Liver (tissue), 9 donors: ENCODE data around the gene PUS1. TPM values are rescaled to one million over a fixed set of nuclear protein-coding genes. Genes with fewer than 3 reads are reported as not detected.

Source experiments
- DNase-seq: peaks from one replicate; pipeline ENCODE4 v3.0.0-alpha.2; 2017; ENCODE audit warnings: low spot score
- H3K27ac ChIP-seq, 2 donors: one replicate each; pipeline ENCODE4 v1.7.0; 2013; ENCODE audit warnings: inconsistent platforms in 2 of 2, low read length in 2 of 2, control low read depth in 1 of 2, low read depth in 1 of 2, mild to moderate bottlenecking in 1 of 2
- H3K27me3 ChIP-seq, 4 donors: one replicate each; pipeline versions ENCODE4 v1.6.1 to v1.7.0; 2013; ENCODE audit warnings: low read length in 3 of 4, inconsistent platforms in 1 of 4, mild to moderate bottlenecking in 1 of 4, moderate library complexity in 1 of 4; ENCODE audit not compliant: control insufficient read depth in 4 of 4, insufficient read depth in 4 of 4
- H3K36me3 ChIP-seq, 4 donors: one replicate each; pipeline versions ENCODE4 v1.6.1 to v1.7.0; 2013; ENCODE audit warnings: low read length in 3 of 4, mild to moderate bottlenecking in 3 of 4, low read depth in 1 of 4, moderate library complexity in 1 of 4; ENCODE audit not compliant: control insufficient read depth in 4 of 4, insufficient read depth in 3 of 4
- H3K4me1 ChIP-seq, 4 donors: one replicate each; pipeline versions ENCODE4 v1.6.1 to v1.7.0; 2013; ENCODE audit warnings: low read length in 3 of 4, mild to moderate bottlenecking in 3 of 4, moderate library complexity in 1 of 4; ENCODE audit not compliant: control insufficient read depth in 4 of 4, insufficient read depth in 4 of 4
- H3K4me3 ChIP-seq, 3 donors: one replicate each; pipeline versions ENCODE4 v1.6.1 to v1.7.0; 2013; ENCODE audit warnings: low read length in 3 of 3, control low read depth in 1 of 3, low read depth in 1 of 3, mild to moderate bottlenecking in 1 of 3
- H3K9ac ChIP-seq, 2 donors: one replicate each; pipeline ENCODE4 v1.7.0; 2013; ENCODE audit warnings: low read length in 2 of 2, mild to moderate bottlenecking in 2 of 2, moderate library complexity in 2 of 2, control low read depth in 1 of 2, low read depth in 1 of 2
- H3K9me3 ChIP-seq, 4 donors: one replicate each; pipeline versions ENCODE4 v1.6.1 to v1.7.0; 2013; ENCODE audit warnings: low read length in 3 of 4; ENCODE audit not compliant: control insufficient read depth in 4 of 4
- EGR1 ChIP-seq, 2 donors: IDR thresholded peaks; 2 replicates each; pipeline ENCODE4 v1.6.1; 2016 to 2018; ENCODE audit warnings: antibody characterized with exemption in 2 of 2, low read depth in 2 of 2
- FOXA1 ChIP-seq: IDR thresholded peaks from 2 replicates; pipeline ENCODE4 v1.6.1; 2016; ENCODE audit warnings: antibody characterized with exemption
- FOXA2 ChIP-seq: IDR thresholded peaks from 2 replicates; pipeline ENCODE4 v1.6.1; 2016; ENCODE audit warnings: antibody characterized with exemption
- GABPA ChIP-seq, 2 donors: IDR thresholded peaks in 1 of 2; conservative IDR thresholded peaks in 1 of 2; 2 replicates each; pipeline ENCODE4 v1.6.1; 2016; ENCODE audit warnings: antibody characterized with exemption in 2 of 2, mild to moderate bottlenecking in 1 of 2, moderate library complexity in 1 of 2
- HNF4A ChIP-seq, 2 donors: conservative IDR thresholded peaks; 2 replicates each; pipeline ENCODE4 v1.6.1; 2016; ENCODE audit warnings: antibody characterized with exemption in 2 of 2, mild to moderate bottlenecking in 2 of 2
- HNF4G ChIP-seq: IDR thresholded peaks from 2 replicates; pipeline ENCODE4 v1.6.1; 2016; ENCODE audit warnings: antibody characterized with exemption
- JUND ChIP-seq, 2 donors: IDR thresholded peaks; 2 replicates each; pipeline ENCODE4 v1.6.1; 2016; ENCODE audit warnings: antibody characterized with exemption in 2 of 2
- NR2F2 ChIP-seq: IDR thresholded peaks from 2 replicates; pipeline ENCODE4 v1.6.1; 2016; ENCODE audit warnings: antibody characterized with exemption
- RAD21 ChIP-seq, 2 donors: IDR thresholded peaks; 2 replicates each; pipeline ENCODE4 v1.6.1; 2016; ENCODE audit warnings: antibody characterized with exemption in 2 of 2, mild to moderate bottlenecking in 2 of 2
- RXRA ChIP-seq, 2 donors: IDR thresholded peaks; 2 replicates each; pipeline ENCODE4 v1.6.1; 2017 to 2018; ENCODE audit warnings: antibody characterized with exemption in 2 of 2, mild to moderate bottlenecking in 1 of 2
- SP1 ChIP-seq: IDR thresholded peaks from 2 replicates; pipeline ENCODE4 v1.6.1; 2018; ENCODE audit warnings: antibody characterized with exemption, mild to moderate bottlenecking
- TAF1 ChIP-seq: conservative IDR thresholded peaks from 2 replicates; pipeline ENCODE4 v1.6.1; 2016; ENCODE audit warnings: antibody characterized with exemption, mild to moderate bottlenecking
- YY1 ChIP-seq: IDR thresholded peaks from 2 replicates; pipeline ENCODE4 v1.6.1; 2016; ENCODE audit warnings: antibody characterized with exemption, mild to moderate bottlenecking
- WGBS: extraction: QIAGEN DNeasy Blood & Tissue Kit; methylation state at CpG from one replicate; pipeline ENCODE4 v1.1.7; 2013; 5-methylcytosine and 5-hydroxymethylcytosine counted together
- polyA plus RNA-seq, 2 donors: library from polyadenylated mRNA; stranded (reverse) in 1 of 2; unstranded in 1 of 2; fragments of 200-250 nt in 1 of 2; fragments of >200 nt in 1 of 2; fragmentation: Nextera tagmentation in 1 of 2; extraction: Ambion mirVana in 1 of 2; gene quantifications; one replicate each; pipeline versions ENCODE4 v1.2.1 to v1.2.3, GENCODE V29; 2013 to 2015
- total RNA-seq, 2 donors: library from RNA; depleted of rRNA; stranded (reverse); fragments of >200 nt; gene quantifications; one replicate each; pipeline ENCODE4 v1.2.3, GENCODE V29; 2014
- TF ChIP-seq, protein P1 (sequence below): IDR thresholded peaks from 2 replicates; pipeline ENCODE4 v1.6.1; 2016; ENCODE audit warnings: antibody characterized with exemption
- TF ChIP-seq, protein P2 (sequence below): fragments of 150-350 bp; IDR thresholded peaks from 2 replicates; pipeline ENCODE4 v1.5.1; 2017; ENCODE audit warnings: improper control_type of control experiment, low read depth, low read length; ENCODE audit not compliant: missing input control
- TF ChIP-seq, protein P3 (sequence below): IDR thresholded peaks from 2 replicates; pipeline ENCODE4 v1.6.1; 2016; ENCODE audit warnings: antibody characterized with exemption, mild to moderate bottlenecking
- TF ChIP-seq, protein P4 (sequence below): IDR thresholded peaks from 2 replicates; pipeline ENCODE4 v1.6.1; 2016; ENCODE audit warnings: antibody characterized with exemption
- TF ChIP-seq, protein P5 (sequence below): IDR thresholded peaks from 2 replicates; pipeline ENCODE4 v1.6.1; 2016; ENCODE audit warnings: antibody characterized with exemption
- donor health status: healthy.
- donor health status: healthy.
- donor health status: healthy.
- donor health status: healthy.
- donor health status: healthy.

The PUS1 gene
- total and polyA plus RNA-seq, 4 donors = 6.1 to 24.4 (median 10.7) TPM

DNA sequence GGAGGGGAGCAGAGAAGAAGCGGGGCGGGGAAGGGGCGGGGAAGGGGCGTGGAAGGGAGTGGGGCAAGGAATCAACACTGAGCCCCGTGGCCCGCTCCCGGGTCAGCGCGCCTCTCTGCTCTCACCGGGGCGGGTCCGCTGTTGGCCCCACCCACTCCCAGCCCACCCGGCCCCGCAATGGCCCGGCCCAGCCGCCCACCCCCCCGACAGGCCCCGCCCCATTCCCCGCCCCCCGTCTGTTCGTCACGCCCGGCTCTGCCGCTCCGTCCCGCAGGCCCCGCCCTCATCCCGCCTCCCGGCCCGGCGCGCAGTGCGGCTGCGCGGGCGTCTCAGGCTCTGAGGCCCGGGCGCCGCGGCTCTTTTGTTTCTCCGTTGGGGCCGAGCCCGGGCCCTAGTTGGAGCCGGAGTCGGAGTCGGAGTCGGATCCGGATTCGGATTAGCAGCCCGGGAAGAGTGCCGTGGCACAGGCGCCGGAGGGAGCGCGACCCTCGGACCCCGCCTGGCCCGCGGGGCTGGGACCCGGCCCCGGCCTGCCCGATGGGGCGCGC lies 34.7 kb upstream of the PUS1 start, which contains the start of gene ULK1:
Gene ULK1, plus strand, starts transcription at position 310 of the 548 bp plus-strand sequence. CDS start 380 bp downstream, outside the sequence.
- peak within 1 kb of the TSS; percentile 95 to 98 for H3K27ac ChIP-seq
- H3K9me3 ChIP-seq = no peaks in the 10 kb centered on the region
- peak; percentile 96 for DNase-seq
- H3K4me3 ChIP-seq = peak within 1 kb of the TSS; percentile 86 to 94 (median 87)
- H3K9ac ChIP-seq = peak within 1 kb of the TSS; percentile 86 to 100
- H3K27me3 ChIP-seq = no peaks in the 10 kb centered on the region
- TF ChIP-seq TAF1 (peak; percentile 47), FOXA2 (no peak), GABPA (IDR thresholded peaks at IDR 0.05 in 1 of 2, conservative IDR thresholded peaks at IDR 0.05 in 1 of 2) (no peak), HNF4A (conservative IDR thresholded peaks at IDR 0.05) (no peak), JUND (IDR thresholded peaks at IDR 0.05) (no peak), HNF4G (no peak), RXRA (IDR thresholded peaks at IDR 0.05) (no peak), RAD21 (IDR thresholded peaks at IDR 0.05) (no peak), NR2F2 (no peak), SP1 (peak; percentile 48), YY1 (no peak), EGR1 (IDR thresholded peaks at IDR 0.05; ENCODE audit: low read depth in 2 of 2) (no peak), FOXA1 (no peak)
- TF ChIP-seq, protein P1, sequence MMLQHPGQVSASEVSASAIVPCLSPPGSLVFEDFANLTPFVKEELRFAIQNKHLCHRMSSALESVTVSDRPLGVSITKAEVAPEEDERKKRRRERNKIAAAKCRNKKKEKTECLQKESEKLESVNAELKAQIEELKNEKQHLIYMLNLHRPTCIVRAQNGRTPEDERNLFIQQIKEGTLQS = no peak
- TF ChIP-seq, protein P2, sequence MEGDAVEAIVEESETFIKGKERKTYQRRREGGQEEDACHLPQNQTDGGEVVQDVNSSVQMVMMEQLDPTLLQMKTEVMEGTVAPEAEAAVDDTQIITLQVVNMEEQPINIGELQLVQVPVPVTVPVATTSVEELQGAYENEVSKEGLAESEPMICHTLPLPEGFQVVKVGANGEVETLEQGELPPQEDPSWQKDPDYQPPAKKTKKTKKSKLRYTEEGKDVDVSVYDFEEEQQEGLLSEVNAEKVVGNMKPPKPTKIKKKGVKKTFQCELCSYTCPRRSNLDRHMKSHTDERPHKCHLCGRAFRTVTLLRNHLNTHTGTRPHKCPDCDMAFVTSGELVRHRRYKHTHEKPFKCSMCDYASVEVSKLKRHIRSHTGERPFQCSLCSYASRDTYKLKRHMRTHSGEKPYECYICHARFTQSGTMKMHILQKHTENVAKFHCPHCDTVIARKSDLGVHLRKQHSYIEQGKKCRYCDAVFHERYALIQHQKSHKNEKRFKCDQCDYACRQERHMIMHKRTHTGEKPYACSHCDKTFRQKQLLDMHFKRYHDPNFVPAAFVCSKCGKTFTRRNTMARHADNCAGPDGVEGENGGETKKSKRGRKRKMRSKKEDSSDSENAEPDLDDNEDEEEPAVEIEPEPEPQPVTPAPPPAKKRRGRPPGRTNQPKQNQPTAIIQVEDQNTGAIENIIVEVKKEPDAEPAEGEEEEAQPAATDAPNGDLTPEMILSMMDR = no peak
- TF ChIP-seq, protein P3, sequence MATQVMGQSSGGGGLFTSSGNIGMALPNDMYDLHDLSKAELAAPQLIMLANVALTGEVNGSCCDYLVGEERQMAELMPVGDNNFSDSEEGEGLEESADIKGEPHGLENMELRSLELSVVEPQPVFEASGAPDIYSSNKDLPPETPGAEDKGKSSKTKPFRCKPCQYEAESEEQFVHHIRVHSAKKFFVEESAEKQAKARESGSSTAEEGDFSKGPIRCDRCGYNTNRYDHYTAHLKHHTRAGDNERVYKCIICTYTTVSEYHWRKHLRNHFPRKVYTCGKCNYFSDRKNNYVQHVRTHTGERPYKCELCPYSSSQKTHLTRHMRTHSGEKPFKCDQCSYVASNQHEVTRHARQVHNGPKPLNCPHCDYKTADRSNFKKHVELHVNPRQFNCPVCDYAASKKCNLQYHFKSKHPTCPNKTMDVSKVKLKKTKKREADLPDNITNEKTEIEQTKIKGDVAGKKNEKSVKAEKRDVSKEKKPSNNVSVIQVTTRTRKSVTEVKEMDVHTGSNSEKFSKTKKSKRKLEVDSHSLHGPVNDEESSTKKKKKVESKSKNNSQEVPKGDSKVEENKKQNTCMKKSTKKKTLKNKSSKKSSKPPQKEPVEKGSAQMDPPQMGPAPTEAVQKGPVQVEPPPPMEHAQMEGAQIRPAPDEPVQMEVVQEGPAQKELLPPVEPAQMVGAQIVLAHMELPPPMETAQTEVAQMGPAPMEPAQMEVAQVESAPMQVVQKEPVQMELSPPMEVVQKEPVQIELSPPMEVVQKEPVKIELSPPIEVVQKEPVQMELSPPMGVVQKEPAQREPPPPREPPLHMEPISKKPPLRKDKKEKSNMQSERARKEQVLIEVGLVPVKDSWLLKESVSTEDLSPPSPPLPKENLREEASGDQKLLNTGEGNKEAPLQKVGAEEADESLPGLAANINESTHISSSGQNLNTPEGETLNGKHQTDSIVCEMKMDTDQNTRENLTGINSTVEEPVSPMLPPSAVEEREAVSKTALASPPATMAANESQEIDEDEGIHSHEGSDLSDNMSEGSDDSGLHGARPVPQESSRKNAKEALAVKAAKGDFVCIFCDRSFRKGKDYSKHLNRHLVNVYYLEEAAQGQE = peak; percentile 44
- TF ChIP-seq, protein P4, sequence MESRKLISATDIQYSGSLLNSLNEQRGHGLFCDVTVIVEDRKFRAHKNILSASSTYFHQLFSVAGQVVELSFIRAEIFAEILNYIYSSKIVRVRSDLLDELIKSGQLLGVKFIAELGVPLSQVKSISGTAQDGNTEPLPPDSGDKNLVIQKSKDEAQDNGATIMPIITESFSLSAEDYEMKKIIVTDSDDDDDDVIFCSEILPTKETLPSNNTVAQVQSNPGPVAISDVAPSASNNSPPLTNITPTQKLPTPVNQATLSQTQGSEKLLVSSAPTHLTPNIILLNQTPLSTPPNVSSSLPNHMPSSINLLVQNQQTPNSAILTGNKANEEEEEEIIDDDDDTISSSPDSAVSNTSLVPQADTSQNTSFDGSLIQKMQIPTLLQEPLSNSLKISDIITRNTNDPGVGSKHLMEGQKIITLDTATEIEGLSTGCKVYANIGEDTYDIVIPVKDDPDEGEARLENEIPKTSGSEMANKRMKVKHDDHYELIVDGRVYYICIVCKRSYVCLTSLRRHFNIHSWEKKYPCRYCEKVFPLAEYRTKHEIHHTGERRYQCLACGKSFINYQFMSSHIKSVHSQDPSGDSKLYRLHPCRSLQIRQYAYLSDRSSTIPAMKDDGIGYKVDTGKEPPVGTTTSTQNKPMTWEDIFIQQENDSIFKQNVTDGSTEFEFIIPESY = no peak
- TF ChIP-seq, protein P5, sequence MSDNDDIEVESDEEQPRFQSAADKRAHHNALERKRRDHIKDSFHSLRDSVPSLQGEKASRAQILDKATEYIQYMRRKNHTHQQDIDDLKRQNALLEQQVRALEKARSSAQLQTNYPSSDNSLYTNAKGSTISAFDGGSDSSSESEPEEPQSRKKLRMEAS = no peak
- peaks cover 3 to 21% (median 13%) of the 10 kb centered on the region in 4 donors for H3K4me1 ChIP-seq
- peaks cover 0 to 3% (median 0%) of the 10 kb centered on the region in 4 donors for H3K36me3 ChIP-seq
- whole genome bisulfite sequencing = under 1% methylated on average over 64 of the region's 64 CpGs
